ENCODE data around the gene DDX39B. TPM values are rescaled to one million over a fixed set of nuclear protein-coding genes. Genes with fewer than 3 reads are reported as not detected.

Gene DDX39B
- total and polyA plus RNA-seq, 9 of the 15 experiments (the other 6 are each of a cell fraction or from before 2014, with no cell fraction given): 479 to 869 (median 592) TPM

DNA sequence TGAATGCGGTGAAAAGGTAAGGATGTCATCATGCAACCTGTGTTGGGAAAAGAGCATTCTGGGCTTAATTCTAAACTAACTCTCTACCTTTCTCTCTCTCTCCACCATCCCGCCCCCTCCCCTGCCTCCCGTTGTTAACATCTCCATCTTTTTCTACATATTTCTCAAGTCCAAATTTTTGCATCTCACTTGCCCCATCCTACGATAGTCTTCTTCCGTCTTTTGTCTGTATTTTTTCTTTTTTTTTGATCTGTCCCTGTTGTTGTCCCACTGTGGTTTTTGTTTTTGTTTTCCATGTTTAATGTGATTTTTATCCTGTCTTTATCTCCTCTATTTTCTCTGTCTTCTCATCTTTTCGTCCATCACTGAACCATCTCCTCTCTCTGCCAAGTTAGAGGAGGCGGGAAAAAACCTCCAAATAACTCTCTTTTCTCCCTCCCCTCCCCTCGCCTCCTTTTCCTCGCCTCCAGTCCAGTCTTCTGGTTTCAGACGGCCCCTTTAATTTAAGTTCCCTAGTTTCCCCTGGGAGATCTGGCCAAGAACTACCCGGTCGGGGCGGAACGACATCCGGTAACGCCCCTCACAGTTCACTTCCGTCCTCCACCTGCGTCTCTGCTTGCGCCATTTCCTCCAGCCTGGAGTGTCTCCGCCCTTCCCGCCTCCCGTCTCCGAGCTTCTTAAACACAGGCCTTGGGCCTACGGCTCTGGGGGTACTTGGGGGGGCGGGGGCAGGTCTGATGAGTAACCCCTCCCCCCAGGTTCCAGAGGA is 5.3 kb upstream of the DDX39B start, which contains the start of gene NFKBIL1 (continued):
- TF ChIP-seq, protein P1, sequence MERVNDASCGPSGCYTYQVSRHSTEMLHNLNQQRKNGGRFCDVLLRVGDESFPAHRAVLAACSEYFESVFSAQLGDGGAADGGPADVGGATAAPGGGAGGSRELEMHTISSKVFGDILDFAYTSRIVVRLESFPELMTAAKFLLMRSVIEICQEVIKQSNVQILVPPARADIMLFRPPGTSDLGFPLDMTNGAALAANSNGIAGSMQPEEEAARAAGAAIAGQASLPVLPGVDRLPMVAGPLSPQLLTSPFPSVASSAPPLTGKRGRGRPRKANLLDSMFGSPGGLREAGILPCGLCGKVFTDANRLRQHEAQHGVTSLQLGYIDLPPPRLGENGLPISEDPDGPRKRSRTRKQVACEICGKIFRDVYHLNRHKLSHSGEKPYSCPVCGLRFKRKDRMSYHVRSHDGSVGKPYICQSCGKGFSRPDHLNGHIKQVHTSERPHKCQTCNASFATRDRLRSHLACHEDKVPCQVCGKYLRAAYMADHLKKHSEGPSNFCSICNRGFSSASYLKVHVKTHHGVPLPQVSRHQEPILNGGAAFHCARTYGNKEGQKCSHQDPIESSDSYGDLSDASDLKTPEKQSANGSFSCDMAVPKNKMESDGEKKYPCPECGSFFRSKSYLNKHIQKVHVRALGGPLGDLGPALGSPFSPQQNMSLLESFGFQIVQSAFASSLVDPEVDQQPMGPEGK (CRISPR knock-in tag; IDR thresholded peaks at IDR 0.05; ENCODE audit: borderline replicate concordance): no peak
- TF ChIP-seq, protein P2, sequence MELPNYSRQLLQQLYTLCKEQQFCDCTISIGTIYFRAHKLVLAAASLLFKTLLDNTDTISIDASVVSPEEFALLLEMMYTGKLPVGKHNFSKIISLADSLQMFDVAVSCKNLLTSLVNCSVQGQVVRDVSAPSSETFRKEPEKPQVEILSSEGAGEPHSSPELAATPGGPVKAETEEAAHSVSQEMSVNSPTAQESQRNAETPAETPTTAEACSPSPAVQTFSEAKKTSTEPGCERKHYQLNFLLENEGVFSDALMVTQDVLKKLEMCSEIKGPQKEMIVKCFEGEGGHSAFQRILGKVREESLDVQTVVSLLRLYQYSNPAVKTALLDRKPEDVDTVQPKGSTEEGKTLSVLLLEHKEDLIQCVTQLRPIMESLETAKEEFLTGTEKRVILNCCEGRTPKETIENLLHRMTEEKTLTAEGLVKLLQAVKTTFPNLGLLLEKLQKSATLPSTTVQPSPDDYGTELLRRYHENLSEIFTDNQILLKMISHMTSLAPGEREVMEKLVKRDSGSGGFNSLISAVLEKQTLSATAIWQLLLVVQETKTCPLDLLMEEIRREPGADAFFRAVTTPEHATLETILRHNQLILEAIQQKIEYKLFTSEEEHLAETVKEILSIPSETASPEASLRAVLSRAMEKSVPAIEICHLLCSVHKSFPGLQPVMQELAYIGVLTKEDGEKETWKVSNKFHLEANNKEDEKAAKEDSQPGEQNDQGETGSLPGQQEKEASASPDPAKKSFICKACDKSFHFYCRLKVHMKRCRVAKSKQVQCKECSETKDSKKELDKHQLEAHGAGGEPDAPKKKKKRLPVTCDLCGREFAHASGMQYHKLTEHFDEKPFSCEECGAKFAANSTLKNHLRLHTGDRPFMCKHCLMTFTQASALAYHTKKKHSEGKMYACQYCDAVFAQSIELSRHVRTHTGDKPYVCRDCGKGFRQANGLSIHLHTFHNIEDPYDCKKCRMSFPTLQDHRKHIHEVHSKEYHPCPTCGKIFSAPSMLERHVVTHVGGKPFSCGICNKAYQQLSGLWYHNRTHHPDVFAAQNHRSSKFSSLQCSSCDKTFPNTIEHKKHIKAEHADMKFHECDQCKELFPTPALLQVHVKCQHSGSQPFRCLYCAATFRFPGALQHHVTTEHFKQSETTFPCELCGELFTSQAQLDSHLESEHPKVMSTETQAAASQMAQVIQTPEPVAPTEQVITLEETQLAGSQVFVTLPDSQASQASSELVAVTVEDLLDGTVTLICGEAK (IDR thresholded peaks at IDR 0.05): peak; percentile 100
- TF ChIP-seq, protein P2 (CRISPR knock-in tag; IDR thresholded peaks at IDR 0.05): no peak
- TF ChIP-seq, protein P3, sequence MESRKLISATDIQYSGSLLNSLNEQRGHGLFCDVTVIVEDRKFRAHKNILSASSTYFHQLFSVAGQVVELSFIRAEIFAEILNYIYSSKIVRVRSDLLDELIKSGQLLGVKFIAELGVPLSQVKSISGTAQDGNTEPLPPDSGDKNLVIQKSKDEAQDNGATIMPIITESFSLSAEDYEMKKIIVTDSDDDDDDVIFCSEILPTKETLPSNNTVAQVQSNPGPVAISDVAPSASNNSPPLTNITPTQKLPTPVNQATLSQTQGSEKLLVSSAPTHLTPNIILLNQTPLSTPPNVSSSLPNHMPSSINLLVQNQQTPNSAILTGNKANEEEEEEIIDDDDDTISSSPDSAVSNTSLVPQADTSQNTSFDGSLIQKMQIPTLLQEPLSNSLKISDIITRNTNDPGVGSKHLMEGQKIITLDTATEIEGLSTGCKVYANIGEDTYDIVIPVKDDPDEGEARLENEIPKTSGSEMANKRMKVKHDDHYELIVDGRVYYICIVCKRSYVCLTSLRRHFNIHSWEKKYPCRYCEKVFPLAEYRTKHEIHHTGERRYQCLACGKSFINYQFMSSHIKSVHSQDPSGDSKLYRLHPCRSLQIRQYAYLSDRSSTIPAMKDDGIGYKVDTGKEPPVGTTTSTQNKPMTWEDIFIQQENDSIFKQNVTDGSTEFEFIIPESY (CRISPR knock-in tag; IDR thresholded peaks at IDR 0.05): no peak; the same call in 1 of the 2 replicates
- TF ChIP-seq ZNF197 (CRISPR knock-in tag; IDR thresholded peaks at IDR 0.05; ENCODE audit: low read depth) (no peak; the same call in 1 of the 2 replicates), POLR2A (conservative IDR thresholded peaks at IDR 0.05) (peak; percentile 71), ETV5 (CRISPR knock-in tag; IDR thresholded peaks at IDR 0.05; ENCODE audit: low read depth) (peak; percentile 78; the same call in 1 of the 2 replicates), ZNF699 (CRISPR knock-in tag; IDR thresholded peaks at IDR 0.05; ENCODE audit: insufficient replicate concordance) (no peak), ARID2 (IDR thresholded peaks at IDR 0.05) (no peak)
- TF ChIP-seq, protein P4, sequence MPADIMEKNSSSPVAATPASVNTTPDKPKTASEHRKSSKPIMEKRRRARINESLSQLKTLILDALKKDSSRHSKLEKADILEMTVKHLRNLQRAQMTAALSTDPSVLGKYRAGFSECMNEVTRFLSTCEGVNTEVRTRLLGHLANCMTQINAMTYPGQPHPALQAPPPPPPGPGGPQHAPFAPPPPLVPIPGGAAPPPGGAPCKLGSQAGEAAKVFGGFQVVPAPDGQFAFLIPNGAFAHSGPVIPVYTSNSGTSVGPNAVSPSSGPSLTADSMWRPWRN (IDR thresholded peaks at IDR 0.05; ENCODE audit: low read depth): no peak
- TF ChIP-seq, protein P5, sequence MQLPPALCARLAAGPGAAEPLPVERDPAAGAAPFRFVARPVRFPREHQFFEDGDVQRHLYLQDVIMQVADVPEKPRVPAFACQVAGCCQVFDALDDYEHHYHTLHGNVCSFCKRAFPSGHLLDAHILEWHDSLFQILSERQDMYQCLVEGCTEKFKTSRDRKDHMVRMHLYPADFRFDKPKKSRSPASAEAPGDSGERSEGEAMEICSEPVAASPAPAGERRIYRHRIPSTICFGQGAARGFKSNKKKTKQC (CRISPR knock-in tag; IDR thresholded peaks at IDR 0.05): 0 out of 2 replicates have a peak, but pooled peaks have one; percentile 9
